Fibroblast of pulmonary artery (primary cell): ENCODE results near the gene ATP5ME.

Experiments
- DNase-seq: peaks from one replicate; pipeline ENCODE4 v3.0.0-alpha.2; 2010; ENCODE audit warnings: low read depth
- H3K4me3 ChIP-seq: replicated peaks from 2 replicates; pipeline ENCODE4 v1.5.1; 2011; ENCODE audit warnings: low read depth, mild to moderate bottlenecking, control low read depth, low read length, moderate library complexity
- TF ChIP-seq, protein P1 (sequence below): IDR thresholded peaks from 2 replicates; pipeline ENCODE4 v1.5.1; 2011; ENCODE audit warnings: mild to moderate bottlenecking, control low read depth, low read length, inconsistent platforms; ENCODE audit errors: missing control alignments

ATP5ME gene

GRCh38 chr4:629915-630641, 44.0 kb downstream of the ATP5ME start:
- H3K4me3 ChIP-seq, result no peak overlapping the region
- TF ChIP-seq, protein P1, sequence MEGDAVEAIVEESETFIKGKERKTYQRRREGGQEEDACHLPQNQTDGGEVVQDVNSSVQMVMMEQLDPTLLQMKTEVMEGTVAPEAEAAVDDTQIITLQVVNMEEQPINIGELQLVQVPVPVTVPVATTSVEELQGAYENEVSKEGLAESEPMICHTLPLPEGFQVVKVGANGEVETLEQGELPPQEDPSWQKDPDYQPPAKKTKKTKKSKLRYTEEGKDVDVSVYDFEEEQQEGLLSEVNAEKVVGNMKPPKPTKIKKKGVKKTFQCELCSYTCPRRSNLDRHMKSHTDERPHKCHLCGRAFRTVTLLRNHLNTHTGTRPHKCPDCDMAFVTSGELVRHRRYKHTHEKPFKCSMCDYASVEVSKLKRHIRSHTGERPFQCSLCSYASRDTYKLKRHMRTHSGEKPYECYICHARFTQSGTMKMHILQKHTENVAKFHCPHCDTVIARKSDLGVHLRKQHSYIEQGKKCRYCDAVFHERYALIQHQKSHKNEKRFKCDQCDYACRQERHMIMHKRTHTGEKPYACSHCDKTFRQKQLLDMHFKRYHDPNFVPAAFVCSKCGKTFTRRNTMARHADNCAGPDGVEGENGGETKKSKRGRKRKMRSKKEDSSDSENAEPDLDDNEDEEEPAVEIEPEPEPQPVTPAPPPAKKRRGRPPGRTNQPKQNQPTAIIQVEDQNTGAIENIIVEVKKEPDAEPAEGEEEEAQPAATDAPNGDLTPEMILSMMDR, result no peak
- DNase-seq, result no peak

GRCh38 chr4:629636-629914, 44.5 kb downstream of the ATP5ME start:
- DNase-seq, result no peak
- TF ChIP-seq, protein P1, result no peak
- H3K4me3 ChIP-seq, result no peak overlapping the region

GRCh38 chr4:628821-629635, 45.0 kb downstream of the ATP5ME start:
- TF ChIP-seq, protein P1, result no peak
- H3K4me3 ChIP-seq, result no peak overlapping the region
- DNase-seq, result no peak

DNA sequence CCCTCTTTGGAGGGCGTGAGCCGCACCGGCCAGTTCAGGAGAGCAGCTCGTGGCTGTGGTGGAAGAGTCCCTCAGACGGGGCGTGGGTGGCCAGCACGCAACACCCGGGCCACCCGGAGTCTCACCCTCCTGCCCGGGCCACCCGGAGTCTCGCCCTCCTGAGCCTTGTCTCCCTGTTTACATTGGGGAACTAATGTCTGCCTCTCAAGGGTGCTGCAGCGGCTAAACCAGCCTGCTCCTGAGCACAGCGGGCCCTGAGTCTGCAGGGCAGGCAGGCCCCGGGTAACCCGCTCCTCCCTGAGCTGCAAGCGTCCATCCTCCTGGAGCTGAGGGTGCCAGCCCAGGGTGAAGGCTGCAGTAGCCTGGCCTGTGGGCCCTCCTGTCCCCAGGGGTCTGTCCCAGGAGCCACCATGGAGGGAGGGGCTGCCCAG, 45.8 kb downstream of the ATP5ME start:
- TF ChIP-seq, protein P1, result no peak
- H3K4me3 ChIP-seq, result no peak overlapping the region
- no peak for DNase-seq

- TF ChIP-seq, protein P1, result no peak
- no peak overlapping the region for H3K4me3 ChIP-seq
- no peak for DNase-seq
These were observed 46.5 kb downstream of the ATP5ME start for GRCh38 chr4:627347-628125.

- TF ChIP-seq, protein P1, result no peak
- DNase-seq, result no peak
- no peak overlapping the region for H3K4me3 ChIP-seq
These were observed 47.6 kb downstream of the ATP5ME start for GRCh38 chr4:626201-627091.
